HG02973 (cell line): ENCODE data around the gene UTP4.
"Not testable (repeated sequence)": the region's sequence is repeated elsewhere in the genome, so short reads cannot be mapped to it uniquely, and the experiment has no call there.

Experiments
- ATAC-seq: cut with Tn5 transposase; IDR thresholded peaks from one replicate; pipeline ENCODE4 v1.9.1; 2021; ENCODE audit warnings: moderate library complexity; ENCODE audit not compliant: unreplicated experiment

UTP4 gene

DNA sequence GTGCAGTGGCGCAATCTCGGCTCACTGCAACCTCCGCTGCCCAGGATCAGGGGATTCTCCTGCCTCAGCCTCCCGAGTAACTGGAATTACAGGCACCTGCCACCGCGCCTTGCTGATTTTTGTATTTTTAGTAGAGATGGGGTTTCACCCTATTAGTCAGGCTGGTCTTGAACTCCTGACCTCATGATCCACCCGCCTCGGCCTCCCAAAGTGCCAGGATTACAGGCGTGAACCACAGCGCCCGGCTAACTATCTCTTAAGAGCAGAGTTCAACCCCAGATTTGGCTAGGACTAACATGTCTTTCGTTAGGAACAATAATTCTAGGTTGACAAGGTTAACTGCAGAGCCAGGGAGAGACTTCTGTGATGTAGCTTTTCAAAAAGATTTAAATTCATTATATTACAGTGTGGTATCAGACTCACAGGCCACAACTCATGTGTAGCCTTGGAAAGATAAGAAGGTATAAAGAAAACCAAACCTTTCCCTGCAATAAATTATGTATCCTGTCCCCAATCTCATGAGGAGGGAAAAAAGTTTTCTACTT, 4.4 kb upstream of the UTP4 start:
- ATAC-seq, result no peak

DNA sequence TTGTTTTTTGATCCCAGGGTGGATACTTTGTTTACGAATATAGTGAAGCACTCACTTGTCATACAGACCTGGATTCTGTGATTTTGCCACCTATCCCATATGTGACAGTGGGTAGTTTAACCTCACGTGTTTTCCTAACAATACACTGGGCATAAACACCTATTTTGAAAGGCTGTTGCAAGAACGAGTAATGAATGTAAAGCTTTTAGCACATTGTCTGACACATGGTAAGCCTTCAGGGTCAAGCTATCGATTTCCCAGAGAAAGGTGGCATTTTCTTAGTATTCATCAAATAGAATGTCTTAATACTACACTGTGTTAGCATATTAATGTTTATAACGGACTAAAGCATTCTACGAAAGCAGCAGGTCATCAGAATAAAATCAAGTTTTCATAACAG, 2.0 kb upstream of the UTP4 start:
- ATAC-seq, result no peak

DNA sequence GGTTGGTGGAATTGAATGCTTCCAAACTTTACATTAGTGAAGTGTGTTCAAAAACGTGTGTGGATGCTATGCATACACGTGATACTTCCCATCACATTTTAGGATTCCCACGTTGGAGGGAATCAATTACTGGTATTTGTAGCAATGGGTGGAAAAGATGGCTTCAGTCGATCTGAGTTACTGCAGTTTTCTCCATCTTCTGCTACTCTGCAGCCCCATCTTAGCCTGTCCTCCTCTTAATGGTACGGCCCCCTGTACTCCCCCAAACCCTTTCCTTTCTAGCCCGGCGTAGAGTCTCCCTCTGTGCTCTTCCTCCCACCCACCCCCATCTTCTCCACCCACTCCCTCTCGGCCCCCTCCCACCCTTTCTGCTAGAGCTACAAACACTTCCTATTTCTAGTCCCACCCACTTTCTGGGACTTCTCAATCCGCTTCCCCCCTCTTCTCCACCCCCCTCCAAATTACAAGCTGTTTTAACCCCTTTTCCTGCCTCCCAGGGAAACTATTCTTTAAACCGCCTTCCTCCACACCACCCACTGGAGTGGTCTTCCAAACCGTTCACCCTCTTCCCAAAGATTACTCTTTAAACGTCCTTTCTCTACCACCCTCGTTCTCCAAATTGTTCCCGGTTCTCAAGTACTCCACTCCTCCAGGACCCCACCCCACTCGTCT, 1.1 kb upstream of the UTP4 start:
- ATAC-seq, result no peak

DNA sequence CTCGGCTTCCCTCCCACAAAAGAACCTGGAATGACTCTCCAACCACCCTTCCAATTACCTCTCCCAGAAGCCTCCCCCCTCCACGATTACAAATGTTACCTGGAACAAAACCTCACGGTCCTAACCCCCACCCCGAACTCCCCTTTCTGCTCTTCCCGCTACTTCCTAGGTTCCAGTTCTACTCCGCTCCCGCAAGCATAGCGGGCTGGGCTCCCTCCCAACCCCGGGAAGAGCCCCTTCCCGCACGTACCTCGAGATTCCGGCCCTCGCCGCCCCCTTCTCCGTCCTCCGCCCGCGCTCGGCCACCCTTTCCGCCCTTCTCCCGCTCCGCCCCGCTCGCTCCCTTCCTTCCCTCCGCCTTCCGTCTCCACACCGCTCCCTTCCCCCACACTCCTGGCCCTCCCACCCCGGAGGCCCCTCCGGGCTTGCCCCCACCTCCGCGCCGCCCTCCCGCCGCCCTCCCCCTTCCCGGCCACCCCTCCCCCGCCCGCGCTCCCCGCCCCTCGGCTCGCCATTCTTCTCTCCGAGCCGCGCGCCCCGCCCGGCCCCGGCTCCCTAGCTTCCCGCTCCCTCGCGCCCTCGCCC, 518 bp upstream of the UTP4 start:
- peak; percentile 36 for ATAC-seq

DNA sequence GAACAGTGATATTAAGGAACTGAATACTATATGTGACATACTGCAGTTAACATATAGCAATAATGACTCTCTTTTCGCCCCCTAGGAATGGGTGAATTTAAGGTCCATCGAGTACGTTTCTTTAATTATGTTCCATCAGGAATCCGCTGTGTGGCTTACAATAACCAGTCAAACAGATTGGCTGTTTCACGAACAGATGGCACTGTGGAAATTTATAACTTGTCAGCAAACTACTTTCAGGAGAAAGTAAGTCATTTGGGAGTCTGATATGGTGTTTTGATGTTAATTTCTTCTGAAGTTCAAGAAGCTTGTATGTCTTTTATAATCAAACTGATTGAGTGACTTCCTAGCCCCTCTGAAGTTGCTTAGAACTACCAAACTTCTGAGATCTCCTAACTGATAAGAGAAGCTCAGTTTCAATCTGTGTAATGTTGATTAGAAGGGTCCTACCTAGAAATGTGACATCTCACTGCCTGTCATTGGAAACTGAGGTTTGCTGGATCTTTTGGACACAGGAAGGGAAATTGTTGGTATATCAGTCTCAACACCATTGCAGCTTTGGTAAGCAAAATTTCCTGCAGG, 1.0 kb downstream of the UTP4 start:
- ATAC-seq, result no peak

DNA sequence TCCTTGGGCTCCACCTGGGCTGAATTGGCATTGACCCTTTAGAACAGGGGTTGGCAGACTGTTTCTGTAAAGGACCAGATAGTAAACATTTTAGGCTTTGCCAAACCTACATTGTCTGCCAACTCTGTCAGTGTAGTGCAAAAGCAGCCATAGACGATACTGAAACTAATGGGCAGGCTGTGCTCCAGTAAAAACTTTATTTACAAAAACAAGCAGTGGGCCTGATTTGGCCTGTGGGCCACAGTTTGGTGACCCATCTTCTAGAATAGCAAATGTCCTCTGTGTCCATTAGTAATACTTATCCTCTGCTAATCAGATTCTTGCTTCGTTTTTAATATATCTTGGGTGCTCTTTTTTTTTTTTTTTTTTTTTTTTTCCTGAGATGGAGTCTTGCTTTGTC, 6.2 kb downstream of the UTP4 start:
- no peak for ATAC-seq

DNA sequence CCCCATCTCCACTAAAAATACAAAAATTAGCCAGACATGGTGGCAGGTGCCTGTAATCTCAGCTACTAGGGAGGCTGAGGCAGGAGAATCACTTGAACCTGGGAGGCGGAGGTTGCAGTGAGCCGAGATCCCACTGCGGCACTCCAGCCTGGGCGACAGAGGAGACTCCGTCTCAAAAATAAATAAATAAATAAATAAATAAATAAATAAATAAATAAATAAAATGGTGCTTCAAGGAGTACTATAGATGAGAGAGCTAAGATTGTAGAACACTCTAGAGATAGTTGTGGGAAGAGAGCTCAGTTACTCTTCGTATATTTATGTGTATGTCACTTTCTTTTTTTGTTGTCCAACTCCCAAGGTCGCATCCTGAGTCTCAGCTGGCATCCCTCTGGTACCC, 7.0 kb downstream of the UTP4 start:
- not testable (repeated sequence) for ATAC-seq

DNA sequence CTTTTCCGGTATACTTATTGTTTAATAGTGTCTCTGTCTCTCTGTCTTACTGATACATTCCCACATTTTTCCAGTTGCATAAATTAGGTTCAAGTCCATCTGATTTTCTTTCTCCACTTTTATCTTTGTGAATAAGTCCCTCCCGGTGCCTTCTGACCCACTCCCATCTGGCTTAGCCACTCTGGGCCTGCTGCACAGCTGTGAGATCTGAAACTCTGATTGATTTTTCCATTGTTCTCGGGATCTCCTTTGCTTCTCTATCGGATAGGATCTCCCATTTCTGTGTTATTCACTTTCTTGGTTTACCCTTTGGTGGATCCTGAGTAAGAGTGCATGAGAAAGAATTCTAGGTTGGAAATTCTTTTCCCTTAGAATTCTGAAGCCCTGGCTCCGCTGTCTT, 8.6 kb downstream of the UTP4 start:
- ATAC-seq, result no peak

DNA sequence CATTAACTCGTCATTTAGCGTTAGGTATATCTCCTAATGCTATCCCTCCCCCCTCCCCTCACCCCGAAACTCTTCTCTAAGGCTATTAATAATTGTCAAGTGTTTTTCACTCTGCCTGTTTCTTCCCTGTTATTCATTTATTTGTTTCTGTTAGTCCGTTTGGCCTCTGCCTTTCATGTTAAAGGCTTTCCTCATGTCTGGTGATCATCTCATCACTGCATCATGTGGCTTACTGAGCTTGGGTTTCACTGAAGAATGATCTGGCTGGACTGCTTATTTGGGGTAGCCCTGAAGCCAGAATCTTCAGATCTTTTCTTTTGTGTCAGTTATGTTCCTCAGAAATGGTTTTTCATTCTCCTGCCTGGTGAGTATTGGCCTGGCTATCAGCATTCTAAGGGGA, 9.5 kb downstream of the UTP4 start:
- no peak for ATAC-seq

DNA sequence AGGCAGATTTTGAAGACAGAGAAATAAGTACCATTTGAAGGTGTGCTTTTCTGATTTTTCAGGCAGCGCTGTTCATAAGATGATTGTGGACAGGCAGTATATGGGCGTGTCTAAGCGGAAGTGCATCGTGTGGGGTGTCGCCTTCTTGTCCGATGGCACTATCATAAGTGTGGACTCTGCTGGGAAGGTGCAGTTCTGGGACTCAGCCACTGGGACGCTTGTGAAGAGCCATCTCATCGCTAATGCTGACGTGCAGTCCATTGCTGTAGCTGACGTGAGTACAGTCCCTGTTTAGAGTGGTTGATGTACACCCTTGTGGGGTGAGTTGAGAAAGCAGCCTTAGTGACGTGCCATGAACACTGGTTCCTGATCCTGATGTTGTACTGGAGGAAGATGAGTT, 10.7 kb downstream of the UTP4 start:
- ATAC-seq, result no peak

DNA sequence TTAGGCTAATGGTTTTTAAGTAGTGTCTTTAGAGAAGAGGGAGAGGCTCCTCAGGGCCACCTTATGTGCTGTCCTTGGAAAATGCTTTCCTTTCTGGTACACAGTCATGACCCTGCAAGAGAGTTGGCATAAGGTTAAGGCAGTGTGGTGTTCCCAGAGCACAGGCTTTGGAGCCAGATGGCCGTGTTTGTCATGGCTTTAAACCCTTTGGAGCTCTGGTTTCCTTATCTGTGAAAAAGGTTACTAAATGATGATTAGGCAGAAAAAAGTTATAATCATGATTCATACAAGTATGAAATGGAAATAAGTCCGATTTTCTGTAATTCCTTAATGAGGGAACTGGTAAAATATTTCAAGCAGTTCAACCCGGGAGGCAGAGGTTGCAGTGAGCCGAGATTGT, 13.2 kb downstream of the UTP4 start:
- no peak for ATAC-seq

DNA sequence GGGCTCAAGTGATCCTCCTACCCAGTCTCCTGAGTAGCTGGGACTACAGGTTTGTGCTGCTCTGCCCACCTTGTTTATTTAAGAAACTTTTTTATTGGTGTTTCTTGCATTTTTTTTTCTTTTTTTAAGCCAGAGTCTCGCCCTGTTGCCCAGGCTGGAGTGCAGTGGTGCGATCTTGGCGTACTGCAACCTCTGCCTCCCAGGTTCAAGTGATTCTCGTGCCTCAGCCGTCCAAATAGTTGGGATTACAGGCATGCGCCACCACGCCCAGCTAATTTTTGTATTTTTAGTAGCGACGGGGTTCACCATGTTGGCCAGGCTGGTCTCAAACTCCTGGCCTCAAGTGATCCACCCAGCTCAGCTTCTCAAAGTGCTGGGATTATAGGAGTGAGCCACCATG, 17.2 kb downstream of the UTP4 start:
- ATAC-seq, result not testable (repeated sequence)

DNA sequence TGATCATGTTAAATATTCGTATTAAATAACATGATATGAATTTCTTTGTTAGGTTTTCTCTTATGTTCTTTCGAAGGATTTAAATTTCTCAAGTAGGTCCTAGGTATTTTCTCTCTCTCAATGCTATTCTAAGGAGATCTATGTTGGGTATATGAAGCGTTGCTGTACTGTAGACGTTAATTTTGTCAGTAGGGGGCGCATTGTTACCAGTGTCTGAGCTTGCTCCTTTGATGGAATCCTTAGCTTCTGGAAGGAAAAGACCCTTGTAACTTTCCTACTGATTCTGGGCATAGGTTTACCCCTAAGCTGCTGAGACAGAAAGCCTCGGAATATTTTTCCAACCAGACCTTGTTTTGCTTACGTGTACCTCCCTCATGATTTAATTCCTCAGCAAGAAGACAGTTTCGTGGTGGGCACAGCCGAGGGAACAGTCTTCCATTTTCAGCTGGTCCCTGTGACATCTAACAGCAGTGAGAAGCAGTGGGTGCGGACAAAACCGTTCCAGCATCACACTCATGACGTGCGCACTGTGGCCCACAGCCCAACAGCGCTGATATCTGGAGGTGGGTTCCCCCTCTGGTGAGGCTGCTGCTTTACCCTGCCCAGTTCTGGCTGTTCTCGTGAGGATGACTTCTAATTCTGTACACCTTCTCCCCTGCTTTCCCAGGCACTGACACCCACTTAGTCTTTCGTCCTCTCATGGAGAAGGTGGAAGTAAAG, 17.9 kb downstream of the UTP4 start:
- ATAC-seq, result no peak

DNA sequence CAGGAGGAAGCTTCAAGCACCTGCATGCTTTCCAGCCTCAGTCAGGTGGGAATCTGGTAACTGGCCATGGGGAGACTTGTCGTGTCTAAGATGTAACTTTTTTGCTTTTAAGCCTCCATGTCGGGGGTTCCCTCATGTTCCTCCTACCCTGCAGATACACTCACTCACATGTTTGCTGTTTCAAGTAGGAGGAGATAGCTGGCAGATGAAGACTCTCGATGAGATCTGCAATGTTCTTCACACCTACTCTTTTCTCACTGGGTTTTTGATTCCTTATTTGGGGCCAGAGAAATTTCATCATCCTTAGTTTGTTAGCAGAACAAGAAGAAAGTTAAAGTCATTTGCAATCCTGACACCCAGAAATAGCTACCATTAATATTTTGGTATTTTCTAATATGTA, 24.7 kb downstream of the UTP4 start:
- no peak for ATAC-seq

DNA sequence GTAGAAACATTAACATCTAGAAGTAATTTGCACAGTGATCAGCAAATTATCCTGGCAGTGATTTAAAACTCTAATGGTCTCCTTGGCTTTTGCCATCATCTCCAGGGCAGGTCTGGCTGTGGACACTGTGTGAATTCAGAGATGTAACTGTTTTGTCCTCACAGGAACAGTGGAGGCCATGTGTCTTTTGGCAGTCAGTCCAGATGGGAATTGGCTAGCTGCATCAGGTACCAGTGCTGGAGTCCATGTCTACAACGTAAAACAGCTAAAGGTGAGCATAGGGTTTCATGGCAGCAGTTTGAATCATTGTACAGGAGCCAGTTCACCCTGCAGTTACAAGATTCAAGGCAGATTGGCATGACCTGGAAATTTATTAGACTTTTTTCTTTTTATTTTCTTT, 27.7 kb downstream of the UTP4 start:
- ATAC-seq, result no peak

DNA sequence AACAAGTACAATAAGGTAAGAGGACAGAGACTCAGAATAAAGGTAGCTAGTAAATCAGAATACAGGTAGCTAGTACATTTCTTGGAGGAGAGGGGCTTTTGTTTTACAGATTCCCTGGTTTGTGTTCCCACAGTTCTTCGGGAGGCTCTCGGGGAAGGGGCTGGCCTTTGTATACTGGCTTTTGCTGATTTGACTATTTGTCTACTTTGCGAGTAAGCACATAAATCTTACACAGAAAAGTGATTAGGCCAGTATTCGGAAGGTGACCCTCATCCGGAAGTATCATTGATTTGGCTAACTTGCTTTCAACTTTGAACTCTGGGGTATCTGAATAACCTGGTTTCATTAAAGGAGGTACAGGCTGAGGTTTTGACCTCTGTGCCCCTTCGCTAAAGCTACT, 33.1 kb downstream of the UTP4 start:
- ATAC-seq, result no peak

DNA sequence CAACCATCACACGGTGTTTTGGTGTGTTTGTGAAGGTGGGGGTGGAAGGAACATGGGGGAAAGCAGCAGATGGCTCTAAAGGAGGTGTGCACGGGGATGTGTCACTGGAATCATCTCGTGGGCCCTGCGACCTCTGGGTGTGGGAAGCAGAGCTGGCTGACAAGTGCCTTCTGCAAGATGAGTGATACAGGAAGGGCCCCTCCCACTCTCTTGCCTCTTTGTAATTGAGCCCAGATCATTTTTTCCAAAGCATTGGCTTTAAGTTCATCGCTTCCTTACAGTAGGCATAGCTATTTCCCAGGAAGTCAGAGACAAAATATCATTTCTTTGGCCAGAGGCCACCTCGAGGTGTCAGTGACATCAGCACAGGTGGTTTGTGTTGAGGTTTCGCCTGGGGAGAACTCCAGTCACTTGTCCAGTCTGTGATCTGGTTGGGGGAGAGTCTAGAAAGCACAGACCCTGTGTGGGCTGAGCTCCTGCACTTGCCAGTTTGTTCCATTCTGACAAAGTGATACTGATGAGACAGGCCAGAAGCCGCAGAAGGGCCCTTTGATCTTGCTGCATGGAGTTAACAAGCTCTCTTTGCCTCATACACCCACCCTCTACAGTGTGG, 33.9 kb downstream of the UTP4 start:
- ATAC-seq, result no peak

DNA sequence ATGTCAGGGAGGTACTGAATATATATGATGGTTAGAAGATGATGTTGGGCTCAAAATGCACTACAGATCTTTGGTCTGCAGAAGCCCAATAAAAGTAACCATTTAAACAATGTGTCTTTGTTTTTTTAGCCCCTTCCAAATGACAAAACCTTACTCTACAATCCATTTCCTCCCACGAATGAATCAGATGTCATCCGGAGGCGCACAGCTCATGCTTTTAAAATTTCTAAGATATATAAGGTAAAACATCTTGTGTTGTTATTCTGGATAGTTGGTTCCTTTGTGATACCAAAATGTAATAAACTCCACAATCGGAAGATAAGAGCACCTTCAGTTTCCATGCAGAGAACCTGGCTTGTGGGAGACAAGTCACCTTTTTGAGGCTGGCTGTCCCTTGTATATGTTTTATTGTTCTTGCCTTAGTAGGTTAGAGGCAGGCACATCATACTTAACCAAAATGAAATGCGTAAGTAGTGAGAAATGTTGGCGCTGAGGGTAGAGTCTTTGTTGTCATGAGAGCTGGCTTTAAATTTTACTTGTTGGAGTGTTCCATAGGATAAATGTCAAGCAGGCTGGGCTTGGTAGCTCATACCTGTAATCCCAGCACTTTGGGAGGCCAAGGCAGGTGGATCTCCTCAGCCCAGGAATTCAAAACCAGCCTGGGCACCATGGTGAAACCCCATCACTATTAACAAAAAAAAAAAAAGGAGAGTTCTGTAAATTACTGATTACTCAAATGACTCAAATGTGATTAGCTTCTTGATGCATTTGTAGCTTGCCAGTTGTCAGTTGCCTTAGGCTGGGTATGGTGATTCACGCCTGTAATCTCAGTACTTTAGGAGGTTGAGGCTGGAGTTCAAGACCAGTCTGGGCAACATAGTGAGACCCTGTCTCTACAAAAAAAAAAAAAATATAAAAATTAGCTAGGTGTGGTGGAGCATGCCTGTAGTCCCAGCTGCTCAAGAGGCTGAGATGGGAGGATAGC, 34.8 kb downstream of the UTP4 start:
- ATAC-seq, result no peak

DNA sequence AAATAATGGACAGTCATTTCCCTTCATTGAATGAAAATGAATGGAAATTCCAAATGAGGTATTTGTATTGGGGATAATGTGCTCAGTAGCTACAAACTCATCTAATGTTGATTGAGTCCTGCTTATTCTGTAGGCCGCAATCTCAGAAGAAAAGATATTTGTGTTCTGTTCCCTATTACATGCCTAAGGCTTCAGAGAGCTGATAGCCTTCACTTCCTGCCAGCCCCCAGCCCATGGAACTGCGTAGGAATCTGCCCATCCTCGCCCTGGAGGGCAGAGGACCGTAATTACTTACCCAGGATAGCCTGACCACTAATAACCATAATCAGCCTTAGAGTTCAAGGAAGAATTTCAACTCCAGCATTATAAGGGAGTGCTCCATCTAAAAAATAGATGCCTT, 36.6 kb downstream of the UTP4 start:
- no peak for ATAC-seq

DNA sequence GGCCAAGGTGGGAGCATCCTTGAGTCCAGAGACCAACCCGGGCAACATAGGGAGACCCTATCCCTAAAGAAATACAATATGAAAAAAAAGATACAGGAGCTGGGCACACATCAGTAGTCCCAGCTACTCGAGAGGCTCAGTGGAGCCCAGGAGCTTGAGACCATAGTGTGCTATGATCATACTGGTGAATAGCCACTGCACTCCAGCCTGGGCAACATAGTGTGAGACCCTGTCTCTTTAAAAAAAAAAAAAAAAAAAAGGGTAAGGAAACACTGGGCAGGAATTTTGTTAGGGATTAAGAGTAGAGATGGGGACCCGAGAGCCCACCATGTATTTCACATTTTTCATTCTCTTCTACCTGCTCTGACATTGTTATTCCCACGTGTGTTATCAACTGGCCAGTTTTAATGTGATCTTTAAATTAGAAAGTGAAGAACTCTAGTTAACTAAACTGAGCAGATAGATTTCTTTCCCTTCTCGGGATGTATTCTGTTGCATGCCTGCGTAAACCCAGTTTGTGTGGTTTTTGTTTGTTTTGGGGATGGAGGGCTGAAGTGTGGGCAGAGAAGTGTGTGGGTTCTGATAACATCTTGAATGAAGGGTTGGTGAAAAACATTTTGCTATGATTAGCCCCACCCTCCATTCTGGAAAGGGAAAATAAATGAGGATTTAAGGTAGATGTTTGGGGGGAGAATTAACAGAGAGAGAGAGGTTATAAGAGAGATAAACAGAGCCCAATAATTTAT, 37.3 kb downstream of the UTP4 start:
- ATAC-seq, result no peak
